Measurements from ENCODE around the gene SLC2A14. TPM values are rescaled to one million over a fixed set of nuclear protein-coding genes. Genes with fewer than 3 reads are reported as not detected.

Gene SLC2A14
- total RNA-seq, 2 experiments from 2014 or later: 0.12 to 0.19 TPM

Other genes with a start within 250 kb of the SLC2A14 start
- gene APOBEC1, start 207.0 kb downstream of the SLC2A14 start, total RNA-seq: not detected
- not detected for gene GDF3, start 177.1 kb downstream of the SLC2A14 start, total RNA-seq
- gene DPPA3, start 161.5 kb downstream of the SLC2A14 start, total RNA-seq: not detected
- gene CLEC4C, start 125.5 kb downstream of the SLC2A14 start, total RNA-seq: not detected
- gene NANOGNB, start 107.7 kb downstream of the SLC2A14 start, total RNA-seq: not detected
- not detected for gene NANOG, start 83.5 kb downstream of the SLC2A14 start, total RNA-seq
- gene SLC2A3, start 63.3 kb upstream of the SLC2A14 start, total RNA-seq: 100 to 1,000 TPM; 227 to 230 TPM
- gene FOXJ2, start 159.8 kb upstream of the SLC2A14 start, total RNA-seq: 10 to 100 TPM; 21.4 to 22.5 TPM
- 1 to 10 TPM; 5.4 to 5.9 TPM for gene C3AR1, start 193.4 kb upstream of the SLC2A14 start, total RNA-seq
- gene NECAP1, start 209.4 kb upstream of the SLC2A14 start, total RNA-seq: 10 to 100 TPM; 38.0 to 39.4 TPM

All from activated CD4-positive, alpha-beta T cell treated with anti-CD3 and anti-CD28 coated beads, Interleukin-2, amount 10 ng/mL, durations not matched to agents 7 days and 5 days (primary cell).